GM12801 (cell line): ENCODE data around the gene MMEL1.

Experiments
- CTCF ChIP-seq: IDR thresholded peaks from one replicate; pipeline ENCODE4 v1.5.1; 2011; ENCODE audit warnings: control low read depth; ENCODE audit not compliant: insufficient read length; ENCODE audit errors: extremely low read depth

Gene MMEL1

GRCh38 chr1:2552189-2552588 is 80.6 kb downstream of the MMEL1 start:
- no peak for TF ChIP-seq CTCF

- TF ChIP-seq CTCF = no peak
Observed at GRCh38 chr1:2548068-2548589, 84.7 kb downstream of the MMEL1 start.

- TF ChIP-seq CTCF = no peak
Observed at GRCh38 chr1:2547210-2548067, 85.4 kb downstream of the MMEL1 start.

- TF ChIP-seq CTCF = no peak
Observed at GRCh38 chr1:2546515-2547209, 86.2 kb downstream of the MMEL1 start.

GRCh38 chr1:2545754-2546514 is 86.9 kb downstream of the MMEL1 start:
- TF ChIP-seq CTCF = no peak

- TF ChIP-seq CTCF = no peak
Observed at GRCh38 chr1:2544875-2545640, 87.8 kb downstream of the MMEL1 start.
